Measurements from ENCODE around the gene ACOXL. TPM values are rescaled to one million over a fixed set of nuclear protein-coding genes. Genes with fewer than 3 reads are reported as not detected.

ACOXL gene
- total and polyA plus RNA-seq, 2 of the 8 experiments (the other 6 are each of a cell fraction or from before 2014, with no cell fraction given): 11.4 to 20.6 TPM

GRCh38 chr2:110853948-110854347 is 121.6 kb downstream of the ACOXL start:
- no peak overlapping the region for H3K56ac ChIP-seq (replicated peaks; ENCODE audit: insufficient read length, low read depth, low read length)
- ChIA-PET POLR2A (ENCODE audit: partially characterized antibody) (no interaction called here), CTCF (ENCODE audit: partially characterized antibody) (interaction anchor here (0.6 to 6.4 kb wide), 21 partner anchors 9 to 271 kb away, joined by 3 to 58 read pairs (median 4); no protein-coding TSS in a partner anchor)
- TF ChIP-seq CREB1 (IDR thresholded peaks at IDR 0.05) (no peak), TAF7 (optimal IDR thresholded peaks at IDR 0.05; ENCODE audit: borderline replicate concordance, low read depth, low read length) (no peak), POU5F1 (IDR thresholded peaks at IDR 0.05; ENCODE audit: low read depth, low read length) (no peak), JUN (IDR thresholded peaks at IDR 0.05; ENCODE audit: low read depth, low read length) (no peak)
- H2BK120ac ChIP-seq (replicated peaks; ENCODE audit: low read depth, low read length): peak overlapping the region; percentile 12
- 90% methylated on average over 3 of the region's 3 CpGs; no CpG with 5 or more reads in 1 of the 2 experiments for whole genome bisulfite sequencing, 2 experiments (ENCODE audit: extremely low coverage in 1 of 2, insufficient coverage in 1 of 2, insufficient read length in 1 of 2, insufficient replicate concordance in 2 of 2, low coverage in 1 of 2, low lambda C conversion rate in 2 of 2, missing lambda C conversion rate in 1 of 2)
- H3K4me1 ChIP-seq (replicated peaks in 1 of 4; ENCODE audit: control insufficient read depth in 3 of 4, insufficient read depth in 4 of 4, low read length in 3 of 4): peaks cover 2 to 13% (median 7%) of the 10 kb centered on the region in 4 experiments; a peak in 5 of 7 replicates
- no peaks in the 10 kb centered on the region for H3K27me3 ChIP-seq (replicated peaks in 1 of 4; ENCODE audit: control insufficient read depth in 3 of 4, extremely low read depth in 1 of 4, insufficient read depth in 3 of 4, low read length in 3 of 4)
- no peaks in the 10 kb centered on the region for H3K9me3 ChIP-seq (ENCODE audit: insufficient read depth in 2 of 2, low read depth in 1 of 2, low read length in 1 of 2)
- H4K5ac ChIP-seq (ENCODE audit: insufficient read length, low read depth, low read length): peak overlapping the region; percentile 48
- H3K9ac ChIP-seq (replicated peaks in 1 of 4; ENCODE audit: extremely low read depth in 1 of 4, low read depth in 3 of 4, low read length in 3 of 4): no peak overlapping the region
- H4K91ac ChIP-seq (replicated peaks; ENCODE audit: insufficient read length, low read length): peak overlapping the region; percentile 15
- no peaks in the 10 kb centered on the region for H3K23me2 ChIP-seq (ENCODE audit: low read depth, low read length)
- H3K18ac ChIP-seq (ENCODE audit: extremely low read depth, low read length): peak overlapping the region; percentile 19; the same call in 1 of the 2 replicates
- no peaks in the 10 kb centered on the region for H3K79me2 ChIP-seq (ENCODE audit: control insufficient read depth in 1 of 2, insufficient read depth in 2 of 2, low read length in 2 of 2)
- no peak overlapping the region for H3K4me2 ChIP-seq (ENCODE audit: insufficient read depth in 1 of 2, low read depth in 2 of 2, low read length in 2 of 2)
- no peak for FAIRE-seq
- peak overlapping the region; percentile 34 for H2AK5ac ChIP-seq (ENCODE audit: low read depth, low read length)
- no peak overlapping the region for H3K14ac ChIP-seq (ENCODE audit: insufficient read length)
- no peak overlapping the region; the same call in 1 of the 2 replicates for H2BK15ac ChIP-seq (ENCODE audit: low read length)
- H2BK5ac ChIP-seq (ENCODE audit: low read depth, low read length): 0 out of 2 replicates have a peak overlapping the region, but pooled peaks have one; percentile 12
- no peaks in the 10 kb centered on the region for H4K20me1 ChIP-seq (replicated peaks in 1 of 2; ENCODE audit: control insufficient read depth in 1 of 2, insufficient read depth in 2 of 2, low read length in 2 of 2)
- H2AFZ ChIP-seq (ENCODE audit: low read length): no peak overlapping the region
- H3K23ac ChIP-seq (ENCODE audit: insufficient read length): no peak overlapping the region
- no peaks in the 10 kb centered on the region; a peak in 2 of 8 replicates for H3K36me3 ChIP-seq (ENCODE audit: control insufficient read depth in 2 of 4, insufficient read depth in 4 of 4, low read length in 3 of 4)
- H2BK12ac ChIP-seq (ENCODE audit: low read depth, low read length): peak overlapping the region; percentile 20; the same call in 1 of the 2 replicates
- peak overlapping the region; percentile 82 for H3K4ac ChIP-seq (replicated peaks; ENCODE audit: insufficient read length, low read depth, low read length)
- H4K8ac ChIP-seq (ENCODE audit: extremely low read depth, insufficient read depth, low read length): no peak overlapping the region
- H3K79me1 ChIP-seq (ENCODE audit: low read depth, low read length): no peaks in the 10 kb centered on the region
- no peak for DNase-seq (ENCODE audit: low read depth in 1 of 2, low spot score in 2 of 2)
- no peak overlapping the region for H3K4me3 ChIP-seq (ENCODE audit: extremely low read depth in 1 of 4, insufficient read depth in 2 of 4, low read depth in 3 of 4, low read length in 4 of 4)
- no peak overlapping the region for H2BK20ac ChIP-seq (ENCODE audit: low read length)
- H3K27ac ChIP-seq (ENCODE audit: low read depth, low read length): no peak overlapping the region
